Measurements from ENCODE around the gene ARCN1.
"Not testable (repeated sequence)": the region's sequence is repeated elsewhere in the genome, so short reads cannot be mapped to it uniquely, and the experiment has no call there.

Gene ARCN1

GRCh38 chr11:118592616-118593367 lies 20.6 kb downstream of the ARCN1 start:
- CTCF ChIA-PET, result interaction anchor here (0.7 to 1.0 kb wide), 2 partner anchors 10 to 20 kb away, joined by 3 read pairs; partner anchors contain the start of gene ARCN1

GRCh38 chr11:118594984-118595383 lies 22.8 kb downstream of the ARCN1 start:
- 0 out of 2 replicates have a peak, but pooled peaks have one; percentile 18 for TF ChIP-seq PKNOX1 (IDR thresholded peaks at IDR 0.05)
- DNase-seq (ENCODE audit: extremely low spot score), result not testable (repeated sequence)
- ChIA-PET CTCF (interaction anchor here (0.7 to 1.7 kb wide), 5 partner anchors 10 to 95 kb away, joined by 3 to 13 read pairs (median 4); no protein-coding TSS in a partner anchor), POLR2A (interaction anchor here (2.0 kb wide), 1 partner anchor 27 kb away, joined by 5 read pairs; no protein-coding TSS in a partner anchor)

More at GRCh38 chr11:118592616-118593367, 20.6 kb downstream of the ARCN1 start:
- DNase-seq (ENCODE audit: extremely low spot score), result no peak
- no peak for TF ChIP-seq ELF4 (IDR thresholded peaks at IDR 0.05)
- no peak for TF ChIP-seq HDGF (IDR thresholded peaks at IDR 0.05; ENCODE audit: borderline replicate concordance)
- TF ChIP-seq BHLHE40 (IDR thresholded peaks at IDR 0.05; ENCODE audit: borderline replicate concordance), result no peak
- TF ChIP-seq FOXK2 (IDR thresholded peaks at IDR 0.05), result no peak
- TF ChIP-seq NFRKB (IDR thresholded peaks at IDR 0.05), result no peak
- no peak for TF ChIP-seq SP1 (IDR thresholded peaks at IDR 0.05)
- no peak for TF ChIP-seq FOXA1 (IDR thresholded peaks at IDR 0.05)
- TF ChIP-seq FOXM1 (IDR thresholded peaks at IDR 0.05; ENCODE audit: borderline replicate concordance), result no peak
- no peak for TF ChIP-seq CTBP1 (IDR thresholded peaks at IDR 0.05; ENCODE audit: borderline replicate concordance)
- TF ChIP-seq LEF1 (IDR thresholded peaks at IDR 0.05; ENCODE audit: borderline replicate concordance), result no peak
- TF ChIP-seq TARDBP (IDR thresholded peaks at IDR 0.05), result no peak
- TF ChIP-seq ARNT (IDR thresholded peaks at IDR 0.05), result no peak
- no peak for TF ChIP-seq PKNOX1 (IDR thresholded peaks at IDR 0.05)
- TF ChIP-seq L3MBTL2 (conservative IDR thresholded peaks at IDR 0.05), result no peak
- no peak for TF ChIP-seq ZNF384 (IDR thresholded peaks at IDR 0.05)
- POLR2A ChIA-PET, result interaction anchor here (1.0 kb wide), 1 partner anchor 20 kb away, joined by 4 read pairs; the partner anchor contains the start of gene ARCN1

GRCh38 chr11:118596224-118597146 lies 24.3 kb downstream of the ARCN1 start:
- POLR2A ChIA-PET, result no interaction called here
- no peak for DNase-seq (ENCODE audit: extremely low spot score)
- CTCF ChIA-PET, result no interaction called here
- TF ChIP-seq CTBP1 (IDR thresholded peaks at IDR 0.05; ENCODE audit: borderline replicate concordance) (no peak), BHLHE40 (IDR thresholded peaks at IDR 0.05; ENCODE audit: borderline replicate concordance) (no peak), L3MBTL2 (conservative IDR thresholded peaks at IDR 0.05) (no peak), FOXA1 (IDR thresholded peaks at IDR 0.05) (no peak), FOXM1 (IDR thresholded peaks at IDR 0.05; ENCODE audit: borderline replicate concordance) (no peak), HDGF (IDR thresholded peaks at IDR 0.05; ENCODE audit: borderline replicate concordance) (no peak), PKNOX1 (IDR thresholded peaks at IDR 0.05) (no peak), FOXK2 (IDR thresholded peaks at IDR 0.05) (no peak), ZNF384 (IDR thresholded peaks at IDR 0.05) (no peak), ELF4 (IDR thresholded peaks at IDR 0.05) (no peak), NFRKB (IDR thresholded peaks at IDR 0.05) (no peak), LEF1 (IDR thresholded peaks at IDR 0.05; ENCODE audit: borderline replicate concordance) (no peak), ARNT (IDR thresholded peaks at IDR 0.05) (no peak), TARDBP (IDR thresholded peaks at IDR 0.05) (no peak), SUZ12 (IDR thresholded peaks at IDR 0.05) (no peak), SP1 (IDR thresholded peaks at IDR 0.05) (no peak)

GRCh38 chr11:118597556-118597955 lies 25.3 kb downstream of the ARCN1 start:
- DNase-seq (ENCODE audit: extremely low spot score), result no peak
- CTCF ChIA-PET, result no interaction called here
- POLR2A ChIA-PET, result no interaction called here
- TF ChIP-seq TARDBP (IDR thresholded peaks at IDR 0.05) (no peak), ELF4 (IDR thresholded peaks at IDR 0.05) (no peak), L3MBTL2 (conservative IDR thresholded peaks at IDR 0.05) (no peak), FOXA1 (IDR thresholded peaks at IDR 0.05) (no peak), SP1 (IDR thresholded peaks at IDR 0.05) (no peak), PKNOX1 (IDR thresholded peaks at IDR 0.05) (no peak), ARNT (IDR thresholded peaks at IDR 0.05) (no peak), NFRKB (IDR thresholded peaks at IDR 0.05) (no peak)

- POLR2A ChIA-PET, result interaction anchor here (0.7 kb wide), 1 partner anchor 33 kb away, joined by 3 read pairs; no protein-coding TSS in a partner anchor
- no peak for DNase-seq (ENCODE audit: extremely low spot score)
- TF ChIP-seq FOXM1 (IDR thresholded peaks at IDR 0.05; ENCODE audit: borderline replicate concordance) (no peak), TARDBP (IDR thresholded peaks at IDR 0.05) (no peak), BHLHE40 (IDR thresholded peaks at IDR 0.05; ENCODE audit: borderline replicate concordance) (no peak), CTBP1 (IDR thresholded peaks at IDR 0.05; ENCODE audit: borderline replicate concordance) (no peak), HDGF (IDR thresholded peaks at IDR 0.05; ENCODE audit: borderline replicate concordance) (no peak), FOXA1 (IDR thresholded peaks at IDR 0.05) (no peak), SP1 (IDR thresholded peaks at IDR 0.05) (no peak), ELF4 (IDR thresholded peaks at IDR 0.05) (no peak), ARNT (IDR thresholded peaks at IDR 0.05) (no peak), L3MBTL2 (conservative IDR thresholded peaks at IDR 0.05) (no peak), FOXK2 (IDR thresholded peaks at IDR 0.05) (no peak), SUZ12 (IDR thresholded peaks at IDR 0.05) (no peak), ZNF384 (IDR thresholded peaks at IDR 0.05) (no peak), PKNOX1 (IDR thresholded peaks at IDR 0.05) (no peak), LEF1 (IDR thresholded peaks at IDR 0.05; ENCODE audit: borderline replicate concordance) (no peak), NFRKB (IDR thresholded peaks at IDR 0.05) (no peak)
- CTCF ChIA-PET, result interaction anchor here (0.5 kb wide), 1 partner anchor 10 kb away, joined by 3 read pairs; no protein-coding TSS in a partner anchor
These were observed 30.1 kb downstream of the ARCN1 start for GRCh38 chr11:118602331-118602730.

- CTCF ChIA-PET; DNase-seq (ENCODE audit: extremely low spot score): not testable (repeated sequence)
- POLR2A ChIA-PET, result interaction anchor here (1.2 to 1.4 kb wide), 2 partner anchors 17 to 189 kb away, joined by 3 to 5 read pairs; no protein-coding TSS in a partner anchor
These were observed 31.5 kb downstream of the ARCN1 start for GRCh38 chr11:118603709-118604108.
